Subcutaneous adipose tissue (tissue), 4 donors: ENCODE measurements around the gene GNG2. TPM values are rescaled to one million over a fixed set of nuclear protein-coding genes. Genes with fewer than 3 reads are reported as not detected.

Experiments
- total RNA-seq, 4 donors: library from RNA; depleted of rRNA; stranded (reverse); fragments of >200 nt; gene quantifications; one replicate each; pipeline ENCODE4 v1.1.0, GENCODE V29; 2016
- TF ChIP-seq, protein P1 (sequence below): fragments of 450-650 bp; IDR thresholded peaks from one replicate; pipeline ENCODE4 v1.5.1; 2016; ENCODE audit warnings: low read depth, mild to moderate bottlenecking, control low read depth, antibody characterized with exemption, moderate library complexity

GNG2 gene
- total RNA-seq, 4 donors from 2014 or later: 54.8 to 130 (median 102) TPM

DNA sequence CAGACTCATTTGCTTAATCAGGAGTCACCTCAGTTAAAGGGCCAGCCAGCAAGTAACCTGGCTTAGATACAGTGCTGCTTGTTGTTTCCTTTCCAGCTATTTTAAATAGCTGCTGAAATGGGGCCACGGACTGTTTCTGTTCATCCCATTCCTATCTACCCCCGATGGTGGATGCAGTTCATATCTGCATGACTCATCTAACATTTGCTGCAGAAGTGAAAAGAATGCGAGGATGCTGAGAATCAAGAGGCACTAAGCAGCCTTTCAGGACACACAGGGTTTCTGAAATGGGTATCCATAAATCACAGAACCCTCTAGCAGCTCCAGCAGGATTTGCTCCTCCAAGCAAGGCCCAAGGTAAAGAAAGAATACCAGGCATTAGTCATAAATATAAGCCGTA is 68.8 kb downstream of the GNG2 start:
- TF ChIP-seq, protein P1, sequence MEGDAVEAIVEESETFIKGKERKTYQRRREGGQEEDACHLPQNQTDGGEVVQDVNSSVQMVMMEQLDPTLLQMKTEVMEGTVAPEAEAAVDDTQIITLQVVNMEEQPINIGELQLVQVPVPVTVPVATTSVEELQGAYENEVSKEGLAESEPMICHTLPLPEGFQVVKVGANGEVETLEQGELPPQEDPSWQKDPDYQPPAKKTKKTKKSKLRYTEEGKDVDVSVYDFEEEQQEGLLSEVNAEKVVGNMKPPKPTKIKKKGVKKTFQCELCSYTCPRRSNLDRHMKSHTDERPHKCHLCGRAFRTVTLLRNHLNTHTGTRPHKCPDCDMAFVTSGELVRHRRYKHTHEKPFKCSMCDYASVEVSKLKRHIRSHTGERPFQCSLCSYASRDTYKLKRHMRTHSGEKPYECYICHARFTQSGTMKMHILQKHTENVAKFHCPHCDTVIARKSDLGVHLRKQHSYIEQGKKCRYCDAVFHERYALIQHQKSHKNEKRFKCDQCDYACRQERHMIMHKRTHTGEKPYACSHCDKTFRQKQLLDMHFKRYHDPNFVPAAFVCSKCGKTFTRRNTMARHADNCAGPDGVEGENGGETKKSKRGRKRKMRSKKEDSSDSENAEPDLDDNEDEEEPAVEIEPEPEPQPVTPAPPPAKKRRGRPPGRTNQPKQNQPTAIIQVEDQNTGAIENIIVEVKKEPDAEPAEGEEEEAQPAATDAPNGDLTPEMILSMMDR: no peak

DNA sequence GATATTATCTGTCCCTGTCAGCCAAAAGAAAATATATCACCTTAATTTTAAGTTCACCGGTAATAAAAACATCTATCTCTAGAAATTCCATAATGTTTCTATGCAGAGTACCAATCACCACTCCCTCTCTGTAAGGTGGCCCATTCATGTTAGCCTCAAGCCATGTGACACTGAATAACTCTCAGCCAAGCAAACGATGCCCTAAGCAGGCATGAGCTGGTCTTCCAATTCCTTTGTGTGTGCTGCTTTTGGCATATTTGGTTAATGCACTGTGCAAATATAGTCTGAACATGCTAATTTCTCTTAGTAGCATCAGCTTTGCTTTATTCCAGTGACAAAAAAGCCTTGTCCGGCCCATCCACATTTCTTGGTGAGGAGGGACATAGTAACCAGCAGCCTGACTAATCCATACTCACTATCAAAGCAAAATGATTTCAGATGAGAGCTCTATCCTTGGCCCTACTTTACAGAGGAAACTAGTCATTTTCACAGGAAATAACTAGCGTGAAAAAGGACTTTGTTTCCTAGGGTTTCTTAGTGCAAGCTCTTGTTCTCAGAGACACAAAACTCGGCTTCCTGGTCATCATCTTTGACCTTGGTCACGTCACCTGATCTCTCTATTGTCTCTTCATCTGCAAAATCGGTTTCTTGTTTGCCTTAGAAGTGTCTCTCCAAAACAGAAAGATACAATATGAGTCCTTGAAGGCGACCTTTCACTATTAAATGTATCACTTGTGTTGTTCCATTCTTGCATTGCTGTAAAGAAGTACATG is 69.7 kb downstream of the GNG2 start:
- TF ChIP-seq, protein P1: no peak

DNA sequence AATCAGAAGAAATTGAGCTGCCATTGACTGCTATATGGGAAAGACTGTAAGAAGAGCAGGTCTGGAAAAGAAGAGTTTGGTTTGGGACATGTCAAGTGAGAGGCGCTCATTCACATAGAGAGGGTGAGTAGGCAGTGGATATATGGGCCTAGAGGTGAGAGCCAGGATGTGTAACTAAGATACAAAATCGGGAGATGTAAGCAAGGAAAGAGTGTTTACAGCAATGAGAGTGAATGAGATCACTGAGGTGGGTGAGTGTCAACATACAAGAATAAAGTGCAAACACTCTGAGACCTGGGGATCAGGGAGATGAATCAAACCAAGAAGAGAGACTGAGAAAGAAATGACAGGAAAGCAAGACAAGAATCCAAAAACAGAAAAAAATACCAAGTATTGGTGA is 70.9 kb downstream of the GNG2 start:
- TF ChIP-seq, protein P1: no peak

DNA sequence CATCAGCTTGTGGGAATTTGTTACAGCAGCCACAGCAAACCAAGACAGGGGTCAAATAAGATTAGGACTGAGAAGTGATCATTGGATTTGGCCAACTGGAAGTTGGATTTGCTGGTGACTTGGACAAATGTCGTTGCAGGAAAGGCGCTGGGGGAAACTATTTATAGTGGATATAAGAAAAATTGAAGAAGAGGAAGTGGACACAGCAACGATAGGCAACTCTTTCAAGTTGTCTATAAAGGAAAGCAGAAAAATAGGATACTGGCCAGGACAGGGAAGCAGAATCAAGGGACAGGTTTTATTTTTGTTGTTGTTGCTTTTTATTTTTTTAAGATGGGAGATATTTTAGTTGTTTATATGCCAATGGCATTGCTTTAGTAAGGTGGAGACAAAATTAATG is 72.8 kb downstream of the GNG2 start:
- TF ChIP-seq, protein P1: no peak

DNA sequence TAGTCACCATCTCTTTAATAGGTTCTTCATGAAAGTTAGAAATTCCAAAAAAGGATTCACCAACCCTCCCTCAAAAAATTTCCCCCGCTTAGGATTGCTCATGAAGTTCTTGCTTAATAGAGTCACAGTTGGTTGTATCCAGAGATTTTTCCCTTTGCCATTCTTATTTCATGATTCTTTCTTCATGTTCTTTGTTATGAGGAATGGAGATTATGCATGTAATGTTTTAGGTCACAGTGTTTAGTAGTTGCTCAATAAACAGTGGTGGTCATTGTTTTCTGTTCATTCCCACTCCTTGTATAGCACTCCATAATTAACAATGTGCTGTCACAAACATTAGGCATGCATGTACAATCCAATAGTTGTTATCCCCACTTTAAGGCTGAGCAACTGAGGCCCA is 77.7 kb downstream of the GNG2 start:
- TF ChIP-seq, protein P1: no peak

DNA sequence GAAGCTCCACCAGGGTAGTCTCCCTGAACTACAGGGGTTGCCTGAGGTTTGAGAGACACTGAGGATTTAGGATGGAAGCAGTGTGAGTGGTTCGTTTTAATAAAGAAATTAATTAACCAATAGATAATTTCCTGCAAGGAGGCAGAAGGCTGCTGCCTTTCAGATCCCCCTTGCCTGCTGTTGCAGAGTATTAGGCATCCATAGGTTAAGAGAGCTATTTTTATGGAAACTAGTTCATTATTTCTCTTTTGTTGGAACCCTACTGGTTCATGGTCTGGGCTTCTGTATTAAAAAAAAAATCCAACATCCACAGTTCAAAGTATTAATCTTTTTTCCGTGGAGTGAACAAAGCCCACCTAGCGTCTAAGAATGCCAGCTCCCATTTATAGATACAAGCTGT is 78.4 kb downstream of the GNG2 start:
- TF ChIP-seq, protein P1: no peak

DNA sequence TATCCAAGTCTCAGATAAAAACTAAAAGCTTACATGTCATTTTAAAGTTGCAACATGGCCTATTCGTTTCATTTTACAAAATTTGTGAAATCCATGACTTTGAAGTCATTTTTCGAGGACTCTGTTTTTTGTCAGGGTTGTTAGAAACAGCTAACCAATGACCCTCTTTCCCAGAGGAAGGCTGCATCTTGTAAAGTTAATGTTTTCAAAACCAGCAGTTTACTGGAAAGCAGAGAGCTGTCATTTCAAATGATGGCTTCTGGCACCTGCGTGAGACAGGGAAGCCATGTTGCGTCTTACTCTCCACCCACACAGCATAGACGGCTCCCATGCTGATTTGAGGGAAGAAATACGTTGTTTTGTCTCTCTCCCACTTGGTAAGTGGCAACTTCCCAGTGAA is 78.8 kb downstream of the GNG2 start:
- TF ChIP-seq, protein P1: no peak
